Mesenteric fat pad (tissue), 1 donor: ENCODE data around the gene SLC7A7. TPM values are rescaled to one million over a fixed set of nuclear protein-coding genes. Genes with fewer than 3 reads are reported as not detected.
"Not testable (repeated sequence)": the region's sequence is repeated elsewhere in the genome, so short reads cannot be mapped to it uniquely, and the experiment has no call there.

Source experiments
- DNase-seq: peaks from one replicate; pipeline ENCODE4 v3.0.0-alpha.2; 2020; ENCODE audit warnings: low spot score
- total RNA-seq: library from RNA; stranded (reverse); fragmentation: NEBNext Ultra II Directional; extraction: Animal tissue kit (Norgen Biotek cat#: 25700); gene quantifications from one replicate; pipeline ENCODE4 v1.2.1, GENCODE V29; 2021
- donor health status: DM: yes; HTN: yes; CAD: no.

Gene SLC7A7
- total RNA-seq, 1 donor from 2014 or later, result 25.5 TPM

GRCh38 chr14:22761734-22762133, 53.5 kb downstream of the SLC7A7 start:
- no peak for DNase-seq

- not testable (repeated sequence) for DNase-seq
Observed at GRCh38 chr14:22757972-22758650, 57.1 kb downstream of the SLC7A7 start.

DNA sequence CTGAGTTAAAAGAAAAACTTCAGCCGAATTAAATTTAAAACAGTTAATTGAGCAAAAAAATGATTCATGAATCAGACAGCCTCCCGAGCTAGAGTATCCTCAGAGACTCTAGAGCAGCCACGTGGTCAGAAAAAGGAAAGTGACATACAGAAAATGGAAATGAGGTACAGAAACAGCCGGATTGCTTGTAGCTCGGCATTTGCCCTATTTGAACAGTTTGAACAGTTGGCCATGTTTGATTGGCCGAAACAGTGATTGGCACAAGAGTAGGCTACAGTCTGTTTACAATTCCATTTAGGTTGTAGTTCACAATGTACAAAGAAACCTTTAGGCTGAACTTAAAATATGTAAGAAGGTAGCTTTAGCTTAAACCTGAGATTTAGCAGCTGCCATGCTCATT, 61.6 kb downstream of the SLC7A7 start:
- no peak for DNase-seq

DNA sequence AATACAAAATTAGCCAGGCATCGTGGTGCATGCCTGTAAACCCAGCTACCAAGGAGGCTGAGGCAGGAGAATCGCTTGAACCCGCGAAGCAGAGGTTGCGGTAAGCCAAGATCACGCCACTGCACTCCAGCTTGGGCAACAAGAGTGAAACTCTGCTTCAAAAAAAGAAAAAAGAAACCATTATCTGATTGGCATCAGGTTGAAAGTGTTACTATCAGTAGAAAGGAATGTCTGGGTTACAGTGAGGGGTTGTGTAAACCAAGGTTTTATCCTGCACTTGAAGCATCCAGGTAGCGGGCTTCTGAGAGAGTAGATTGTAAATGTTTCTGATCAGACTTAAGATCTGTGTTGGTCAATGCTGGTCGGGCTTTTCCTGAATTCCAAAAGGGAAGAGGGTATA, 62.8 kb downstream of the SLC7A7 start:
- no peak for DNase-seq

DNA sequence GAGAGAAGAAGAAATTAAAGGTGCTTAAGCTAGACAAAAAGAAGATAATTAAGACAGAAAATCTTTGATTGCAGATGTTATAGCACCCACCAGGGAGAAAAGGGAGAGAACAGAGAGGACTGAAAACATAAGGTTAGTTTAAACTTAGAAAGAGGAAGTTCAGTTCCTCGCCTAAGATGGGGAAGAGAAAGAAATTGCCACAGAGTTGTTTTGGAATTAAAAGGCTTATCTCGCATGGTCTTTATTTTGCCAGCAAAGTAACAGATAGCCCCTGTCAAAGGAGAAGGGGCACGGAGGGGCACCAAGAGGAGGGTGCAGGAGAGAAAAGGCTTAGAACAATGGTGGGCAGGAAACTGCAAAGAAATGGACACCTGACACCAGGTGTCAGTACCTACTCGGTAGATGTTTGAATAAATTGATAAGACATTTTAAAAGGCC, 66.6 kb downstream of the SLC7A7 start:
- no peak for DNase-seq

GRCh38 chr14:22748206-22748605, 67.0 kb downstream of the SLC7A7 start:
- DNase-seq, result no peak

DNA sequence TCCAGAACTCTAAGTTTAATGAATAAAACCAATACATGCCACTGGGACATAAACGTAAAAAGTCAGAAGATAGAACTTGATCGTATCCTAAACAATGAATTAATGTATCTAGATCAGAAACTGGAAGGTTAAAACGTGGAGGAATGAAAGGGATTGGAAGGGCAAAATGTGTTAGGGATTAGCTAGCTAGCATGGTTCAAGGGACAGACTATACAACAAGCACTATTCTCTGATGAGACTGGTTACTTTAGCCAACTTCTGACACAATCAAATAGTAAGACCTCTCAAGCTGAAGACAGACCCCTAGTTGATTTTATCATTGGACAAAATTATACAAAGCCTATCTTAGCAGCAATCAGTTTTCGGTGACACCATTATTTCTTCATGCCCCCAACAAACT, 67.5 kb downstream of the SLC7A7 start:
- DNase-seq, result no peak

GRCh38 chr14:22740020-22740419, 75.2 kb downstream of the SLC7A7 start:
- DNase-seq, result no peak

DNA sequence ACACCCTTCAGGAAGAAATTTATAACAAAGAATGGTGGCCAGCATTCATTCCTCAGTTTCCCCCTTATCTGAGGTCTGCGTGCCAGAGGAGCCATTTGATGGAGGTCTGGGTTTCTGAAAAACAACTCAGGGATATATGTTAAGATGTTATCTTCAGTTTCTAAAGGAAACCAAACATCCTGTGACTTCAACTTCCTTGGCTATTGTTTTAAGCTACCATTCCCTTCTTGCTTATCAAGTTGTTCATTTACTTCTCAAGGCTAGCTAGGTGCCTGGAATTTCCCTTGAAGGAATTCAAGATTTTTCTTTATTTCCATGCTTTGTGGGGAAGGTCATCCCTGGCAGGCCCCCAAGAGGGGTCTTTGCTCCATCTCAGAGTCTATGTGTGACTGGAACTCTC, 75.8 kb downstream of the SLC7A7 start:
- no peak for DNase-seq

- DNase-seq, result no peak
Observed at GRCh38 chr14:22737052-22737451, 78.2 kb downstream of the SLC7A7 start.

- not testable (repeated sequence) for DNase-seq
Observed at GRCh38 chr14:22736384-22736783, 78.9 kb downstream of the SLC7A7 start.

- DNase-seq, result no peak
Observed at GRCh38 chr14:22735096-22735495, 80.1 kb downstream of the SLC7A7 start.

GRCh38 chr14:22733829-22734228, 81.4 kb downstream of the SLC7A7 start:
- DNase-seq, result no peak

DNA sequence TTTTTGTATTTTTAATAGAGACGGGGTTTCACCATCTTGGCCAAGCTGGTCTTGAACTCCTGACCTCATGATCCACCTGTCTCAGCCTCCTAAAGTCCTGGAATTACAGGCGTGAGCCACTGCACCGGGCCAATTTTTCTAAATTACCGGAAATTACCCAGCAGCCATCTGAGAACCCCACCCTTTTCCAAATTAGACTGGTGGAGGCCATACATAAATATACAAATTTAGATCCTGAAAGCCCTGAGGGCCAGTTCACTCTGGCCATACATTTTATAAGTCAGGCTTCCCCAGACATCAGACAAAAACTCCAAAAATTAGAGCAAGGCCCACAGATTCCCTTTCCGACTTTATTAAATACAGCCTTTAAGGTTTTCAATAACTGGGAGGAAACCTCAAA, 83.2 kb downstream of the SLC7A7 start:
- not testable (repeated sequence) for DNase-seq

DNA sequence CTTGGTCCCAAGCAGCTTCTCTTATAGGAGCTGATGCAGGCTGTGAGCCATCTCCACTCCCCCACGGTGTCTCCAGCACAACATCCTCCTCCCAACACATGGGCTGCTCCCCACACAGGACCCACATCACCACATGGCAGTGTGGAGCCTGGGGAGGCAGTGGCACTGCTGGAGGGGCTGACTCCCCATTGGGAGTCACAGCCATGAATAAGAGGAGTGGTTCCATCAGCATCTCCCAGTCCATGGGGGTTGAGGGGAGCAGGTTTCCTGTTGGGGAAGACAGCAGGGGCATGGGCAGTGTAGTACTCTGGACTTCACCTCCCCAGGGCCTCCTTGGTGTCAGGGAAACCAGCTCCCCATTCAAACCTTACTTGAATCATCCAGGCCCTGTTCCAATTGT, 89.2 kb downstream of the SLC7A7 start:
- no peak for DNase-seq

DNA sequence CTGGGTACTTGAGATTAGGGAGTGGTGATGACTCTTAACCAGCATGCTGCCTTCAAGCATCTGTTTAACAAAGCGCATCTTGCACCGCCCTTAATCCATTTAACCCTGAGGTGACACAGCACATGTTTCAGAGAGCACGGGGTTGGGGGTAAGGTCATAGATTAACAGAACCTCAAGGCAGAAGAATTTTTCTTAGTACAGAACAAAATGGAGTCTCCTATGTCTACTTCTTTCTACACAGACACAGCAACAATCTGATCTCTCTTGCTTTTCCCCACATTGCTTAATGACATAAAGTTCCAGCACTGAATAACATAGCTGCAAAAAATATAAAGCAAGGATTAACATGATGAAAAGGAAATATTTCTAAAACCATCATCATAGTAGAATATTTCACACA, 89.9 kb downstream of the SLC7A7 start:
- not testable (repeated sequence) for DNase-seq

GRCh38 chr14:22724847-22725246, 90.4 kb downstream of the SLC7A7 start:
- not testable (repeated sequence) for DNase-seq

DNA sequence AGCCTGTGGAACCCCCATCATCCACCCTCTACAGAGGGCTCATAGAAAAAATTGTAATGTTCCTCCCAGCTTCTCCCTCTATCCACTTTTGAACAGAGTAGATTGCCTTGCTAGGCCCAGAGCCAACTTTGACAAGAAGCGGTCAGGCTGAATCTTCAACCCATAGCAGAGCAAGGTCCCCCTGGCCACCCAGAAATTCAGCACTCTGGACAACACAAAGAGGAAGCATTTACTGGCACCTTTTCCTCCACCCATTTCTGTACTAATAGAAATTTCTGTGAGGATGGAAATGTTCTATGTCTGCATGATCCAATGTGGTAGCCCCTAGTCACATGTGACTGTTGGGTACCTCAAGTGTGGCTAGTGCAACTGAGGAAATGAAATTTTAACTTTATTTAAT, 91.4 kb downstream of the SLC7A7 start:
- DNase-seq, result no peak

Other genes with a start within 250 kb of the SLC7A7 start
- gene DAD1, start 226.2 kb downstream of the SLC7A7 start, total RNA-seq, result 180 TPM
- gene ABHD4, start 217.1 kb downstream of the SLC7A7 start, total RNA-seq, result 36.5 TPM
- gene OR6J1, start 171.1 kb downstream of the SLC7A7 start, total RNA-seq, result not detected
- gene OXA1L, start 48.7 kb downstream of the SLC7A7 start, total RNA-seq, result 77.7 TPM
- 54.0 TPM for gene MRPL52, start 14.5 kb upstream of the SLC7A7 start, total RNA-seq
- gene MMP14, start 21.1 kb upstream of the SLC7A7 start, total RNA-seq, result 273 TPM
- gene LRP10, start 56.3 kb upstream of the SLC7A7 start, total RNA-seq, result 113 TPM
- gene REM2, start 67.8 kb upstream of the SLC7A7 start, total RNA-seq, result 0.39 TPM
- 53.8 TPM for gene RBM23, start 103.7 kb upstream of the SLC7A7 start, total RNA-seq
- gene PRMT5, start 113.9 kb upstream of the SLC7A7 start, total RNA-seq, result 54.8 TPM
- 20.8 TPM for gene HAUS4, start 141.7 kb upstream of the SLC7A7 start, total RNA-seq
- 6.0 TPM for gene AJUBA, start 167.1 kb upstream of the SLC7A7 start, total RNA-seq
- gene C14orf93, start 194.7 kb upstream of the SLC7A7 start, total RNA-seq, result 4.9 TPM
- gene PSMB5, start 219.5 kb upstream of the SLC7A7 start, total RNA-seq, result 113 TPM
- gene PSMB11, start 226.8 kb upstream of the SLC7A7 start, total RNA-seq, result not detected
- 2.4 TPM for gene CDH24, start 242.1 kb upstream of the SLC7A7 start, total RNA-seq